BLaER1 treated with 17β-estradiol and CSF1 and Interleukin-3, amounts not matched to agents 10 nM and 100 nM (cell line): ENCODE measurements around the gene SLC17A1.
A peak's percentile ranks its signal among the peaks of the same experiment; 100 is the strongest.

ENCODE experiments used
- H3K27ac ChIP-seq, 11 experiments: shearing (Covaris generic); formaldehyde crosslinking; 2 replicates each; pipeline ENCODE4 v1.8.1; 2022
- H3K27me3 ChIP-seq, 11 experiments: shearing (Covaris generic); formaldehyde crosslinking; 2 replicates each; pipeline ENCODE4 v1.8.1; 2022
- H3K36me3 ChIP-seq, 11 experiments: shearing (Covaris generic); formaldehyde crosslinking; 2 replicates each; pipeline ENCODE4 v1.8.1; 2022
- H3K4me1 ChIP-seq, 10 experiments: shearing (Covaris generic); formaldehyde crosslinking; 2 replicates each; pipeline ENCODE4 v1.8.1; 2022
- H3K4me2 ChIP-seq, 11 experiments: shearing (Covaris generic); formaldehyde crosslinking; 2 replicates each; pipeline ENCODE4 v1.8.1; 2022
- H3K4me3 ChIP-seq, 10 experiments: shearing (Covaris generic); formaldehyde crosslinking; 2 replicates each; pipeline ENCODE4 v1.8.1; 2022
- H3K9ac ChIP-seq, 11 experiments: shearing (Covaris generic); formaldehyde crosslinking; 2 replicates each; pipeline ENCODE4 v1.8.1; 2022
- H3K9me3 ChIP-seq, 11 experiments: shearing (Covaris generic); formaldehyde crosslinking; replicated peaks in 1 of 11; 2 replicates each; pipeline ENCODE4 v1.8.1; 2022
- H4K20me1 ChIP-seq, 11 experiments: shearing (Covaris generic); formaldehyde crosslinking; 2 replicates each; pipeline ENCODE4 v1.8.1; 2022
- Cebpa-rat ChIP-seq, 11 experiments: shearing (Covaris generic); IDR thresholded peaks; 2 replicates each; pipeline ENCODE4 v1.8.1; 2022

SLC17A1 gene

DNA sequence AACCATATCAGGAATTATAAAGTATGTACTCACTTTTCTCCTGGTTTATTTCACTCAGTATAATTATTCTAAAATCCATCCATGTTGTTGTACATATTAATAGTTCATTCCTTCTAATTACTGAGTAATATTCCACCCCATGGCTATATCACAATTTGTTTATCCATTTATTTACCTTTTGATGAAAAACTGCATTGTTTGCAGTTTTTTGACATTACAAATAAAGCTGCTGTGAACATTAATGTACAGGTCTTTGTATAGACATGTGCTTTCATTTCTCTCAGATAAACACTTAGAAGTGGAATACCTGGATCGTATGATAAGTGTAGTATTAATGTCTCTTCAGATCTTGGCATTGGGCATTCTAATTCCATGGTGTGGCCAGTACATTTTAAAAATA is 38.0 kb upstream of the SLC17A1 start:
- H4K20me1 ChIP-seq = no peaks in the 10 kb centered on the region
- H3K4me3 ChIP-seq = no peak overlapping the region
- peaks cover 0 to 6% (median 2%) of the 10 kb centered on the region in 10 experiments; a peak in 6 of 20 replicates for H3K4me1 ChIP-seq
- H3K9ac ChIP-seq = no peak overlapping the region
- TF ChIP-seq Cebpa-rat (IDR thresholded peaks at IDR 0.05) = no peak
- no peaks in the 10 kb centered on the region for H3K36me3 ChIP-seq
- H3K4me2 ChIP-seq = no peak overlapping the region
- H3K9me3 ChIP-seq = no peaks in the 10 kb centered on the region
- H3K27ac ChIP-seq = no peak overlapping the region
- no peaks in the 10 kb centered on the region for H3K27me3 ChIP-seq

GRCh38 chr6:25868436-25869183 is 36.8 kb upstream of the SLC17A1 start:
- Histone ChIP-seq H4K20me1 (no peaks in the 10 kb centered on the region), H3K4me2 (no peak overlapping the region), H3K9ac (no peak overlapping the region), H3K27me3 (no peaks in the 10 kb centered on the region), H3K27ac (no peak overlapping the region), H3K4me1 (peaks cover 0 to 6% (median 0%) of the 10 kb centered on the region in 10 experiments; a peak in 2 of 20 replicates), H3K36me3 (no peaks in the 10 kb centered on the region), H3K4me3 (no peak overlapping the region), H3K9me3 (no peaks in the 10 kb centered on the region)
- no peak for TF ChIP-seq Cebpa-rat (IDR thresholded peaks at IDR 0.05)

GRCh38 chr6:25866011-25866410 is 34.2 kb upstream of the SLC17A1 start:
- Histone ChIP-seq H3K9ac (no peak overlapping the region), H3K4me2 (peak overlapping the region in 2 of 11 experiments; percentile 3 to 13; a peak in 2 of 22 replicates), H3K27ac (no peak overlapping the region), H3K4me1 (peaks cover 0 to 6% (median 0%) of the 10 kb centered on the region in 10 experiments; a peak in 2 of 20 replicates), H4K20me1 (no peaks in the 10 kb centered on the region), H3K36me3 (no peaks in the 10 kb centered on the region), H3K27me3 (no peaks in the 10 kb centered on the region), H3K4me3 (no peak overlapping the region), H3K9me3 (no peaks in the 10 kb centered on the region)
- no peak for TF ChIP-seq Cebpa-rat (IDR thresholded peaks at IDR 0.05)

- H4K20me1 ChIP-seq = no peaks in the 10 kb centered on the region
- H3K36me3 ChIP-seq = no peaks in the 10 kb centered on the region
- H3K27me3 ChIP-seq = no peaks in the 10 kb centered on the region
- H3K4me3 ChIP-seq = no peak overlapping the region
- peaks cover 0 to 6% (median 0%) of the 10 kb centered on the region in 10 experiments; a peak in 2 of 20 replicates for H3K4me1 ChIP-seq
- TF ChIP-seq Cebpa-rat (IDR thresholded peaks at IDR 0.05) = no peak
- H3K9me3 ChIP-seq = no peaks in the 10 kb centered on the region
- no peak overlapping the region for H3K27ac ChIP-seq
- H3K9ac ChIP-seq = no peak overlapping the region
- H3K4me2 ChIP-seq = no peak overlapping the region
Observed at GRCh38 chr6:25863360-25863759, 31.5 kb upstream of the SLC17A1 start.

DNA sequence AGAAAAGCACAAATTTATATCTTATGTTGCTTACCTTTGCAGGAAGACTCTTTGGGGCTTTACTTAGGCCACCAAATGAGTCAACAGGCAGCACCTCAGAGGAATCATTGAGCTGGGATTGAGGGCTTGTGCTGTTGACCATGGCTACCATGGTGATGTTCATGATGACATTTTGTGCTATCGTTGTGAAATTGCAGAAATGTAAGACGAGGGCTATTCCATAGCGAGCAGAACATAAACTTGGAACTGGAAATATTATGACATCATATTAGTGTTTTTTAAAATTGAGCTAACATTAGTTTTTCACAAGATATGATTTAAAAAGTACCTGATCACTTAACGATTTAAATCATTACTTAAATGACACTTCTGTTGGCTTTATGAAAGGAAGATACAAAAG is 30.3 kb upstream of the SLC17A1 start:
- H3K4me1 ChIP-seq = peaks cover 0 to 6% (median 0%) of the 10 kb centered on the region in 10 experiments; a peak in 2 of 20 replicates
- H4K20me1 ChIP-seq = no peaks in the 10 kb centered on the region
- H3K27me3 ChIP-seq = no peaks in the 10 kb centered on the region
- no peaks in the 10 kb centered on the region for H3K36me3 ChIP-seq
- no peak overlapping the region for H3K4me2 ChIP-seq
- H3K4me3 ChIP-seq = no peak overlapping the region
- H3K9me3 ChIP-seq = no peaks in the 10 kb centered on the region
- no peak overlapping the region for H3K9ac ChIP-seq
- TF ChIP-seq Cebpa-rat (IDR thresholded peaks at IDR 0.05) = no peak
- no peak overlapping the region for H3K27ac ChIP-seq

- Histone ChIP-seq H3K27ac (no peak overlapping the region), H3K36me3 (no peaks in the 10 kb centered on the region), H4K20me1 (no peaks in the 10 kb centered on the region), H3K4me3 (no peak overlapping the region), H3K9me3 (no peaks in the 10 kb centered on the region), H3K27me3 (no peaks in the 10 kb centered on the region), H3K4me2 (no peak overlapping the region), H3K4me1 (no peaks in the 10 kb centered on the region), H3K9ac (no peak overlapping the region)
- no peak for TF ChIP-seq Cebpa-rat (IDR thresholded peaks at IDR 0.05)
Observed at GRCh38 chr6:25852756-25853155, 20.9 kb upstream of the SLC17A1 start.

- Histone ChIP-seq H3K36me3 (no peaks in the 10 kb centered on the region), H3K27me3 (no peaks in the 10 kb centered on the region), H3K9ac (no peak overlapping the region), H3K4me3 (no peak overlapping the region), H3K4me1 (no peaks in the 10 kb centered on the region), H3K4me2 (no peak overlapping the region), H4K20me1 (no peaks in the 10 kb centered on the region), H3K9me3 (no peaks in the 10 kb centered on the region), H3K27ac (no peak overlapping the region)
- no peak for TF ChIP-seq Cebpa-rat (IDR thresholded peaks at IDR 0.05)
Observed at GRCh38 chr6:25851961-25852360, 20.1 kb upstream of the SLC17A1 start.

DNA sequence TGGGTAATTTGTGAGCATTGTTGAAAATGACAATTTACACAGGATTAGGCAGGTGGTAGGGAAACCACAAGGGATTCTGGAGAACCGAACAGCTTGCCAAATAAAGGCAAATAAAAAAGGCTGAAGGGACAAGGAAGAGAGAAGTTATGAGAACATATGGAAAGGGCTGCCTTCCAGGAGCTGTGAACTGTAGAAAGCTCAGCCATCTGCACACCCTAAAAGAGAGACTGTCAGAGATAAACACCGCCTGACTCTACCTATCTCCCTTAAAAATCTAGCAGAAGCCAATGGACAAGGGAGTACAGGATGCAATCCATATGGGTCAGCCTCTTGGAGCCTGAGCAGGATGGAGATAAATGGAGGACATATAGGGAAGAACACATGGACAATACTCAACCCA is 12.7 kb upstream of the SLC17A1 start:
- H3K4me1 ChIP-seq = no peaks in the 10 kb centered on the region
- H3K9ac ChIP-seq = no peak overlapping the region
- H3K4me2 ChIP-seq = no peak overlapping the region
- no peaks in the 10 kb centered on the region for H3K27me3 ChIP-seq
- no peak overlapping the region for H3K27ac ChIP-seq
- no peak overlapping the region for H3K4me3 ChIP-seq
- H3K36me3 ChIP-seq = no peaks in the 10 kb centered on the region
- H3K9me3 ChIP-seq = no peaks in the 10 kb centered on the region
- no peak for TF ChIP-seq Cebpa-rat (IDR thresholded peaks at IDR 0.05)
- no peaks in the 10 kb centered on the region for H4K20me1 ChIP-seq

DNA sequence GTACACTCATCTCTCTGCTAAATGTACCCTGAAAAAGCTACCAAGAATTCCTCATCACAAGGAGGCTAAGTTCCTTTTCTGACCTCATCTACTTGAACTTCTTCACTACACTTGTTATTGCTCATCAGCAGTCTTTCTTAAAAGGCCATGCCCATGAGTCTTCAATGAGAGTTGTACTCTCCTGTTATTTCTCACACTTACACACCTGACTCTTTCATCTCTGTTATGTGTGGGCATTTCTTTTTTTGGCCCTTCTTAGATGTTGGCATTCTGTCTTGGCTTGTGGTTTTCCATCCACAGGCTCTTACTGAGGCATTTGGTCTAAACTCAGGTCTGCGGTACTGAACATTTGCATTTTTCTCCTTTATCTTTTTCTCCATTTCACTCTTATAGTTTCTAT is 10.7 kb upstream of the SLC17A1 start:
- no peaks in the 10 kb centered on the region for H3K4me1 ChIP-seq
- H3K4me2 ChIP-seq = no peak overlapping the region
- no peak for TF ChIP-seq Cebpa-rat (IDR thresholded peaks at IDR 0.05)
- H3K9me3 ChIP-seq = no peaks in the 10 kb centered on the region
- H3K9ac ChIP-seq = no peak overlapping the region
- H3K27me3 ChIP-seq = no peaks in the 10 kb centered on the region
- no peak overlapping the region for H3K27ac ChIP-seq
- H4K20me1 ChIP-seq = no peaks in the 10 kb centered on the region
- H3K36me3 ChIP-seq = no peaks in the 10 kb centered on the region
- no peak overlapping the region for H3K4me3 ChIP-seq
